Esophagus (tissue), 2 donors: ENCODE results near the gene SAV1. TPM values are rescaled to one million over a fixed set of nuclear protein-coding genes. Genes with fewer than 3 reads are reported as not detected.
"Not testable (repeated sequence)": the region's sequence is repeated elsewhere in the genome, so short reads cannot be mapped to it uniquely, and the experiment has no call there.

Source experiments
- H3K27ac ChIP-seq, 2 donors: one replicate each; pipeline ENCODE4 v1.5.1; 2013; ENCODE audit warnings: low read depth in 2 of 2, mild to moderate bottlenecking in 2 of 2, inconsistent platforms in 1 of 2, low read length in 1 of 2, moderate library complexity in 1 of 2
- H3K27me3 ChIP-seq, 2 donors: one replicate each; pipeline ENCODE4 v1.6.1; 2013; ENCODE audit warnings: low read length in 2 of 2, control low read depth in 1 of 2, mild to moderate bottlenecking in 1 of 2; ENCODE audit not compliant: insufficient read depth in 2 of 2, control insufficient read depth in 1 of 2
- H3K36me3 ChIP-seq, 2 donors: one replicate each; pipeline ENCODE4 v1.6.1; 2013; ENCODE audit warnings: low read length in 1 of 2; ENCODE audit not compliant: control insufficient read depth in 2 of 2, insufficient read depth in 2 of 2
- H3K4me1 ChIP-seq, 2 donors: one replicate each; pipeline ENCODE4 v1.6.1; 2013; ENCODE audit warnings: low read length in 1 of 2; ENCODE audit not compliant: control insufficient read depth in 2 of 2, insufficient read depth in 2 of 2
- H3K4me3 ChIP-seq, 2 donors: one replicate each; pipeline ENCODE4 v1.5.1; 2013; ENCODE audit warnings: low read length in 2 of 2, mild to moderate bottlenecking in 2 of 2, low read depth in 1 of 2, moderate library complexity in 1 of 2
- H3K9me3 ChIP-seq, 2 donors: one replicate each; pipeline ENCODE4 v1.6.1; 2013; ENCODE audit warnings: mild to moderate bottlenecking in 2 of 2, low read depth in 1 of 2, low read length in 1 of 2, moderate library complexity in 1 of 2; ENCODE audit not compliant: control insufficient read depth in 2 of 2, insufficient read depth in 1 of 2
- WGBS, 2 donors: extraction: QIAGEN DNeasy Blood & Tissue Kit; methylation state at CpG; one replicate each; pipeline ENCODE4 v1.1.7; 2013; 5-methylcytosine and 5-hydroxymethylcytosine counted together
- polyA plus RNA-seq, 2 donors: library from polyadenylated mRNA; stranded (reverse); fragments of 200-250 nt; gene quantifications; one replicate each; pipeline ENCODE4 v1.2.3, GENCODE V29; 2013
- donor health status: healthy with polysubstance abuse.
- donor health status: Bipolar disorder and iron deficiency.

The SAV1 gene
- polyA plus RNA-seq, 2 donors, result 8.6 to 10.0 TPM

- Histone ChIP-seq H3K4me1 (no peaks in the 10 kb centered on the region), H3K4me3 (no peak overlapping the region), H3K27me3 (no peaks in the 10 kb centered on the region), H3K9me3 (no peaks in the 10 kb centered on the region), H3K36me3 (no peaks in the 10 kb centered on the region), H3K27ac (no peak overlapping the region)
- 80 to 87% methylated on average over 6 of the region's 6 CpGs for WGBS, 2 donors
These were observed 20.8 kb downstream of the SAV1 start for GRCh38 chr14:50647282-50647681.

GRCh38 chr14:50635141-50635540 is 33.0 kb downstream of the SAV1 start:
- Histone ChIP-seq H3K4me1 (no peaks in the 10 kb centered on the region), H3K9me3 (no peaks in the 10 kb centered on the region), H3K4me3 (no peak overlapping the region), H3K36me3 (peaks cover 0 to 4% of the 10 kb centered on the region in 2 donors), H3K27me3 (no peaks in the 10 kb centered on the region), H3K27ac (no peak overlapping the region)
- 89 to 91% methylated on average over 2 of the region's 2 CpGs for WGBS, 2 donors

GRCh38 chr14:50633954-50634353 is 34.2 kb downstream of the SAV1 start:
- Histone ChIP-seq H3K27me3 (no peaks in the 10 kb centered on the region), H3K27ac (no peak overlapping the region), H3K4me1 (no peaks in the 10 kb centered on the region), H3K9me3 (no peaks in the 10 kb centered on the region), H3K36me3 (no peaks in the 10 kb centered on the region), H3K4me3 (no peak overlapping the region)
- 84 to 86% methylated on average over 4 of the region's 4 CpGs for WGBS, 2 donors

- Histone ChIP-seq H3K4me1 (no peaks in the 10 kb centered on the region), H3K4me3 (no peak overlapping the region), H3K9me3 (no peaks in the 10 kb centered on the region), H3K36me3 (peaks cover 0 to 2% of the 10 kb centered on the region in 2 donors), H3K27me3 (no peaks in the 10 kb centered on the region), H3K27ac (no peak overlapping the region)
- WGBS, 2 donors, result 87 to 91% methylated on average over 4 of the region's 4 CpGs
These were observed 36.7 kb downstream of the SAV1 start for GRCh38 chr14:50631408-50631821.

- not testable (repeated sequence) for H3K36me3 ChIP-seq, H3K4me1 ChIP-seq, H3K27ac ChIP-seq, H3K4me3 ChIP-seq, H3K27me3 ChIP-seq, H3K9me3 ChIP-seq
- 96 to 99% methylated on average over 4 of the region's 4 CpGs for WGBS, 2 donors
These were observed 43.2 kb downstream of the SAV1 start for GRCh38 chr14:50624947-50625346.

- WGBS, 2 donors, result 84 to 85% methylated on average over 1 of the region's 1 CpG
- Histone ChIP-seq H3K9me3 (no peaks in the 10 kb centered on the region), H3K4me1 (no peaks in the 10 kb centered on the region), H3K27me3 (no peaks in the 10 kb centered on the region), H3K4me3 (no peak overlapping the region), H3K27ac (no peak overlapping the region), H3K36me3 (peaks cover 0 to 2% of the 10 kb centered on the region in 2 donors)
These were observed 43.7 kb downstream of the SAV1 start for GRCh38 chr14:50624447-50624846.

GRCh38 chr14:50622978-50623377 is 45.1 kb downstream of the SAV1 start:
- WGBS, 2 donors, result 71 to 89% methylated on average over 1 of the region's 1 CpG
- Histone ChIP-seq H3K36me3 (no peaks in the 10 kb centered on the region), H3K27me3 (no peaks in the 10 kb centered on the region), H3K4me1 (no peaks in the 10 kb centered on the region), H3K4me3 (no peak overlapping the region), H3K9me3 (no peaks in the 10 kb centered on the region), H3K27ac (no peak overlapping the region)

GRCh38 chr14:50620341-50620740 is 47.8 kb downstream of the SAV1 start:
- 74 to 78% methylated on average over 4 of the region's 4 CpGs for WGBS, 2 donors
- Histone ChIP-seq H3K4me3 (no peak overlapping the region), H3K27me3 (no peaks in the 10 kb centered on the region), H3K27ac (no peak overlapping the region), H3K9me3 (no peaks in the 10 kb centered on the region), H3K36me3 (no peaks in the 10 kb centered on the region), H3K4me1 (no peaks in the 10 kb centered on the region)

GRCh38 chr14:50619569-50620141 is 48.5 kb downstream of the SAV1 start:
- Histone ChIP-seq H3K9me3 (no peaks in the 10 kb centered on the region), H3K4me3 (no peak overlapping the region), H3K27me3 (no peaks in the 10 kb centered on the region), H3K36me3 (no peaks in the 10 kb centered on the region), H3K27ac (no peak overlapping the region), H3K4me1 (no peaks in the 10 kb centered on the region)
- WGBS, 2 donors, result 83 to 84% methylated on average over 5 of the region's 5 CpGs

GRCh38 chr14:50616275-50616674 is 51.8 kb downstream of the SAV1 start:
- no peaks in the 10 kb centered on the region for H3K9me3 ChIP-seq
- H3K27ac ChIP-seq, result no peak overlapping the region
- H3K4me3 ChIP-seq, result no peak overlapping the region
- H3K4me1 ChIP-seq, result no peaks in the 10 kb centered on the region
- 93 to 95% methylated on average over 2 of the region's 2 CpGs for WGBS, 2 donors
- no peaks in the 10 kb centered on the region for H3K36me3 ChIP-seq
- no peaks in the 10 kb centered on the region for H3K27me3 ChIP-seq
